ENCODE measurements around the gene ZNF521.

ZNF521 gene

GRCh38 chr18:25244170-25244569 lies 107.8 kb downstream of the ZNF521 start:
- Mint-ChIP-seq H3K4me1 (peaks cover 12% of the 10 kb centered on the region), H3K4me3 (no peak overlapping the region), H3K27ac (no peak overlapping the region), H3K36me3 (ENCODE audit: low read depth) (peaks cover 12% of the 10 kb centered on the region), H3K27me3 (ENCODE audit: low read depth) (no peaks in the 10 kb centered on the region), H3K9me3 (no peaks in the 10 kb centered on the region)
- no peak for TF ChIP-seq CTCF (IDR thresholded peaks at IDR 0.05; ENCODE audit: unreplicated experiment in 3 of 3)

- H3K27ac Mint-ChIP-seq, result no peak overlapping the region
- no peaks in the 10 kb centered on the region for H3K9me3 Mint-ChIP-seq
- H3K36me3 Mint-ChIP-seq (ENCODE audit: low read depth), result peaks cover 12% of the 10 kb centered on the region
- no peaks in the 10 kb centered on the region for H3K27me3 Mint-ChIP-seq (ENCODE audit: low read depth)
- H3K4me3 Mint-ChIP-seq, result no peak overlapping the region
- TF ChIP-seq CTCF (IDR thresholded peaks at IDR 0.05; ENCODE audit: unreplicated experiment in 3 of 3), result no peak
- H3K4me1 Mint-ChIP-seq, result peaks cover 12% of the 10 kb centered on the region
Observed at GRCh38 chr18:25243754-25244153, 108.2 kb downstream of the ZNF521 start.

GRCh38 chr18:25243257-25243656 lies 108.7 kb downstream of the ZNF521 start:
- TF ChIP-seq CTCF (IDR thresholded peaks at IDR 0.05; ENCODE audit: unreplicated experiment in 3 of 3), result no peak
- peaks cover 12% of the 10 kb centered on the region for H3K36me3 Mint-ChIP-seq (ENCODE audit: low read depth)
- no peaks in the 10 kb centered on the region for H3K27me3 Mint-ChIP-seq (ENCODE audit: low read depth)
- H3K4me3 Mint-ChIP-seq, result no peak overlapping the region
- H3K27ac Mint-ChIP-seq, result no peak overlapping the region
- H3K4me1 Mint-ChIP-seq, result peaks cover 12% of the 10 kb centered on the region
- no peaks in the 10 kb centered on the region for H3K9me3 Mint-ChIP-seq

- H3K27me3 Mint-ChIP-seq (ENCODE audit: low read depth), result no peaks in the 10 kb centered on the region
- no peaks in the 10 kb centered on the region for H3K36me3 Mint-ChIP-seq (ENCODE audit: low read depth)
- H3K4me3 Mint-ChIP-seq, result no peak overlapping the region
- H3K4me1 Mint-ChIP-seq, result peaks cover 7% of the 10 kb centered on the region
- TF ChIP-seq CTCF (IDR thresholded peaks at IDR 0.05; ENCODE audit: unreplicated experiment in 3 of 3), result no peak
- H3K27ac Mint-ChIP-seq, result no peak overlapping the region
- no peaks in the 10 kb centered on the region for H3K9me3 Mint-ChIP-seq
Observed at GRCh38 chr18:25240420-25240770, 111.6 kb downstream of the ZNF521 start.

DNA sequence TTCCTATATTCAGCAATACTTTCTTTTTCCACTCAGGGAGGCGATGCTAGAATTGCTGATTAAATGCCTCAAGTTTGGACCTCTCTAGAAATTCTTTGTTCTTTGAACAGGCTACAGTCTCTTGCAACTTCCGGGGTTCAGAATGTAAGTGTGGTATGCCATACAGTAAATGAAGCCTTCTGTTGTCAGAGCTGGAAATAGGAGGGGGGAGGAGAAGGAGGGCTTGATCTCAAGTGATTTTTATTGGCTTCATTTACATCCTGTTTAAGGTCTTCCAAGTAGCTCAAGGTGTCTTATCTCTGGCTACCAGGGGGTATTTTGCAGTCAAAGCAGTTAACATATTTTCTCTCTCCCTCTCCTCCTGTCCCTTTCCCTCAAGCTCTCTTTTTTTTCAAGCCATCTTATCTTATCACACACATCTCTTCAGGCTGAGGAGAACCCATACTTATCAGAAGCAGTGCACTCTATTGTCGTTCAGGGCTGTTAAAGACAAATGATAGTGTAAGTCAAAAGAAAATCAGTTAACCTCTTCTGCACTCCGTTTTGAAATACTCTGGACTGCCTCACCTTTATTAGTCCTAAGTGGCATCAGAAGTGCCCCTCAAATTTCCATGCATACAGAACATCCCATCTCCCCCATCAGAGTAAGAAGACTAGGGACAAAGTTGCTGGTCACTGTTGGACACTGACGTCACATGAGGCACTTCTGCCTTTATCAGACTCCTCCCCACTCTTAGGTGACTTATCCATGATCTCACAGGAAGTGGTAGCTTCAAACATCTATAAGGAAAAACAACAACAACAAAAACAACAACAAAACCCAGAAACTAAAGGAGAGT lies 112.2 kb downstream of the ZNF521 start:
- Mint-ChIP-seq H3K9me3 (no peaks in the 10 kb centered on the region), H3K36me3 (ENCODE audit: low read depth) (no peaks in the 10 kb centered on the region), H3K27ac (no peak overlapping the region), H3K4me3 (no peak overlapping the region), H3K4me1 (peaks cover 7% of the 10 kb centered on the region), H3K27me3 (ENCODE audit: low read depth) (no peaks in the 10 kb centered on the region)
- TF ChIP-seq CTCF (IDR thresholded peaks at IDR 0.05; ENCODE audit: unreplicated experiment in 3 of 3), result no peak

GRCh38 chr18:25239151-25239550 lies 112.8 kb downstream of the ZNF521 start:
- no peaks in the 10 kb centered on the region for H3K9me3 Mint-ChIP-seq
- no peaks in the 10 kb centered on the region for H3K36me3 Mint-ChIP-seq (ENCODE audit: low read depth)
- TF ChIP-seq CTCF (IDR thresholded peaks at IDR 0.05; ENCODE audit: unreplicated experiment in 3 of 3), result no peak
- peaks cover 7% of the 10 kb centered on the region for H3K4me1 Mint-ChIP-seq
- no peak overlapping the region for H3K4me3 Mint-ChIP-seq
- no peak overlapping the region for H3K27ac Mint-ChIP-seq
- H3K27me3 Mint-ChIP-seq (ENCODE audit: low read depth), result no peaks in the 10 kb centered on the region

Measured in nephron (organoid).